ENCODE results near the gene SH2B2. TPM values are rescaled to one million over a fixed set of nuclear protein-coding genes. Genes with fewer than 3 reads are reported as not detected.
A peak's percentile ranks its signal among the peaks of the same experiment; 100 is the strongest.
"Not testable (repeated sequence)": the region's sequence is repeated elsewhere in the genome, so short reads cannot be mapped to it uniquely, and the experiment has no call there.

SH2B2 gene
- total RNA-seq, 1 donor from 2014 or later = 8.2 TPM

GRCh38 chr7:102326157-102326889 lies 39.7 kb downstream of the SH2B2 start:
- Mint-ChIP-seq H3K4me3 (no peak overlapping the region), H3K36me3 (no peaks in the 10 kb centered on the region), H3K27ac (no peak overlapping the region), H3K9me3 (no peaks in the 10 kb centered on the region), H3K4me1 (peaks cover 3% of the 10 kb centered on the region), H3K27me3 (ENCODE audit: low read depth) (peaks cover 17% of the 10 kb centered on the region)
- TF ChIP-seq CTCF (IDR thresholded peaks at IDR 0.05; ENCODE audit: unreplicated experiment) = no peak
- peak in 1 of 2 experiments; percentile 25 for DNase-seq (ENCODE audit: low spot score in 2 of 2, unreplicated experiment in 2 of 2)

GRCh38 chr7:102327183-102327582 lies 40.5 kb downstream of the SH2B2 start:
- H3K4me3 Mint-ChIP-seq = not testable (repeated sequence)

GRCh38 chr7:102328863-102329262 lies 42.2 kb downstream of the SH2B2 start:
- H3K9me3 Mint-ChIP-seq; H3K4me1 Mint-ChIP-seq; DNase-seq (ENCODE audit: low spot score in 2 of 2, unreplicated experiment in 2 of 2); H3K27ac Mint-ChIP-seq; H3K4me3 Mint-ChIP-seq; H3K36me3 Mint-ChIP-seq; H3K27me3 Mint-ChIP-seq (ENCODE audit: low read depth): not testable (repeated sequence)

More at GRCh38 chr7:102327183-102327582, 40.5 kb downstream of the SH2B2 start:
- H3K9me3 Mint-ChIP-seq; H3K36me3 Mint-ChIP-seq; DNase-seq (ENCODE audit: low spot score in 2 of 2, unreplicated experiment in 2 of 2); H3K27ac Mint-ChIP-seq; H3K4me1 Mint-ChIP-seq: not testable (repeated sequence)
- peaks cover 12% of the 10 kb centered on the region for H3K27me3 Mint-ChIP-seq (ENCODE audit: low read depth)

- peak in 1 of 2 experiments; percentile 5 for DNase-seq (ENCODE audit: low spot score in 2 of 2, unreplicated experiment in 2 of 2)
These were observed 42.7 kb downstream of the SH2B2 start for GRCh38 chr7:102329366-102329765.

GRCh38 chr7:102330666-102331460 lies 44.2 kb downstream of the SH2B2 start:
- not testable (repeated sequence) for H3K4me3 Mint-ChIP-seq; H3K27me3 Mint-ChIP-seq (ENCODE audit: low read depth); H3K9me3 Mint-ChIP-seq; H3K27ac Mint-ChIP-seq; H3K36me3 Mint-ChIP-seq; H3K4me1 Mint-ChIP-seq; DNase-seq (ENCODE audit: low spot score in 2 of 2, unreplicated experiment in 2 of 2)

More at GRCh38 chr7:102329366-102329765, 42.7 kb downstream of the SH2B2 start:
- not testable (repeated sequence) for H3K27me3 Mint-ChIP-seq (ENCODE audit: low read depth); H3K4me3 Mint-ChIP-seq; H3K27ac Mint-ChIP-seq; H3K4me1 Mint-ChIP-seq; H3K36me3 Mint-ChIP-seq; H3K9me3 Mint-ChIP-seq

- H3K4me1 Mint-ChIP-seq; H3K27me3 Mint-ChIP-seq (ENCODE audit: low read depth); H3K36me3 Mint-ChIP-seq; DNase-seq (ENCODE audit: low spot score in 2 of 2, unreplicated experiment in 2 of 2); H3K27ac Mint-ChIP-seq; H3K9me3 Mint-ChIP-seq; H3K4me3 Mint-ChIP-seq: not testable (repeated sequence)
These were observed 48.9 kb downstream of the SH2B2 start for GRCh38 chr7:102335574-102335973.

GRCh38 chr7:102337002-102337401 lies 50.3 kb downstream of the SH2B2 start:
- not testable (repeated sequence) for H3K36me3 Mint-ChIP-seq; DNase-seq (ENCODE audit: low spot score in 2 of 2, unreplicated experiment in 2 of 2); H3K9me3 Mint-ChIP-seq; H3K4me3 Mint-ChIP-seq; H3K27me3 Mint-ChIP-seq (ENCODE audit: low read depth); H3K4me1 Mint-ChIP-seq; H3K27ac Mint-ChIP-seq

GRCh38 chr7:102337420-102337819 lies 50.8 kb downstream of the SH2B2 start:
- H3K4me3 Mint-ChIP-seq; H3K4me1 Mint-ChIP-seq; H3K27ac Mint-ChIP-seq; H3K27me3 Mint-ChIP-seq (ENCODE audit: low read depth); DNase-seq (ENCODE audit: low spot score in 2 of 2, unreplicated experiment in 2 of 2); H3K36me3 Mint-ChIP-seq; H3K9me3 Mint-ChIP-seq: not testable (repeated sequence)

GRCh38 chr7:102340599-102341368 lies 54.1 kb downstream of the SH2B2 start:
- not testable (repeated sequence) for H3K27ac Mint-ChIP-seq; H3K36me3 Mint-ChIP-seq; DNase-seq (ENCODE audit: low spot score in 2 of 2, unreplicated experiment in 2 of 2); H3K27me3 Mint-ChIP-seq (ENCODE audit: low read depth); H3K4me1 Mint-ChIP-seq; H3K4me3 Mint-ChIP-seq; H3K9me3 Mint-ChIP-seq

GRCh38 chr7:102346983-102347382 lies 60.3 kb downstream of the SH2B2 start:
- not testable (repeated sequence) for H3K4me3 Mint-ChIP-seq; H3K36me3 Mint-ChIP-seq; H3K27ac Mint-ChIP-seq; H3K9me3 Mint-ChIP-seq; H3K27me3 Mint-ChIP-seq (ENCODE audit: low read depth); DNase-seq (ENCODE audit: low spot score in 2 of 2, unreplicated experiment in 2 of 2); H3K4me1 Mint-ChIP-seq

GRCh38 chr7:102356344-102356743 lies 69.7 kb downstream of the SH2B2 start, which contains the start of gene SPDYE6:
Gene SPDYE6, minus strand, starts transcription at chr7:102356444. Its CDS starts 421 bp downstream, at chr7:102356023.
- not testable (repeated sequence) for H3K4me1 Mint-ChIP-seq; H3K27ac Mint-ChIP-seq; H3K27me3 Mint-ChIP-seq (ENCODE audit: low read depth); H3K4me3 Mint-ChIP-seq; DNase-seq (ENCODE audit: low spot score in 2 of 2, unreplicated experiment in 2 of 2); H3K36me3 Mint-ChIP-seq; H3K9me3 Mint-ChIP-seq

GRCh38 chr7:102363549-102364393 lies 77.1 kb downstream of the SH2B2 start:
- H3K27ac Mint-ChIP-seq = peak overlapping the region; percentile 92
- not testable (repeated sequence) for H3K27me3 Mint-ChIP-seq (ENCODE audit: low read depth); H3K9me3 Mint-ChIP-seq
- peak; percentile 80 to 86 for DNase-seq (ENCODE audit: low spot score in 2 of 2, unreplicated experiment in 2 of 2)
- H3K4me1 Mint-ChIP-seq = peaks cover 13% of the 10 kb centered on the region
- peaks cover 13% of the 10 kb centered on the region for H3K36me3 Mint-ChIP-seq
- H3K4me3 Mint-ChIP-seq = peak overlapping the region; percentile 86

All from mesothelial cell of epicardium (in vitro differentiated cells).